HG02759 (cell line): ENCODE data around the gene TPP1.

Experiments
- ATAC-seq: cut with Tn5 transposase; IDR thresholded peaks from one replicate; pipeline ENCODE4 v1.9.1; 2021; ENCODE audit warnings: mild to moderate bottlenecking, moderate library complexity; ENCODE audit not compliant: unreplicated experiment

Gene TPP1

GRCh38 chr11:6566704-6567370 is 52.4 kb downstream of the TPP1 start:
- no peak for ATAC-seq

- ATAC-seq, result no peak
Observed at GRCh38 chr11:6565988-6566703, 53.1 kb downstream of the TPP1 start.

- no peak for ATAC-seq
Observed at GRCh38 chr11:6565325-6565724, 53.9 kb downstream of the TPP1 start.

GRCh38 chr11:6563667-6564066 is 55.6 kb downstream of the TPP1 start:
- ATAC-seq, result no peak

GRCh38 chr11:6563121-6563619 is 56.1 kb downstream of the TPP1 start:
- ATAC-seq, result no peak
